DOHH2 (cell line): ENCODE data around the gene C15orf62.

Experiments used
- CTCF ChIP-seq: fragments of 200-600 bp; sonication (generic); IDR thresholded peaks from one replicate; pipeline ENCODE4 v1.5.1; 2014; ENCODE audit warnings: antibody characterized with exemption, mild to moderate bottlenecking, low read depth, low read length; ENCODE audit not compliant: poor library complexity, severe bottlenecking
- EZH2phosphoT487 ChIP-seq: fragments of 200-600 bp; sonication (generic); IDR thresholded peaks from 2 replicates; pipeline ENCODE4 v1.6.1; 2017; ENCODE audit warnings: borderline replicate concordance, mild to moderate bottlenecking, antibody characterized with exemption, low read length, moderate library complexity, mixed read lengths

- TF ChIP-seq CTCF (no peak), EZH2phosphoT487 (no peak)
Observed at GRCh38 chr15:40790718-40791117, 20.9 kb downstream of the C15orf62 start.
